Inflammatory macrophage treated with lipopolysaccharide for 1 hour (primary cell): Measurements from ENCODE around the gene C2.
"Not testable (repeated sequence)": the region's sequence is repeated elsewhere in the genome, so short reads cannot be mapped to it uniquely, and the experiment has no call there.

Source experiments
- DNase-seq, 2 donors: peaks; one replicate each; pipeline ENCODE4 v3.0.0-alpha.2; 2020 to 2022

C2 gene

DNA sequence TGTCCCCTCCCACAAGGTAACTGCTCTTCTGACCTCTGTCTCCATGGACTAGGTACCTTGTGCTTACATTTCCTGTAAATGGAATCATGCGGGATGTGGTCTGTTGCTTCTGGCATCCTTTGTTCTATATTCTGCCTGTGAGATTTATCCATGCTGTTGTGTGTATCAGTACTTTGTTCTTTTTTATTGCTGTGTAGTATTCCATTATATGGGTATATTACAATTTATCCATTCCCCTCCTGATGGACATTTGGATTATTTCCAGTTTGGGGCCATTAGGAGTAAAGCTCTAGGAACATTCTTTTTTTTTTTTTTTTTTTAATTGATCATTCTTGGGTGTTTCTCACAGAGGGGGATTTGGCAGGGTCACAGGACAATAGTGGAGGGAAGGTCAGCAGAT lies 3.4 kb downstream of the C2 start:
- no peak for DNase-seq

DNA sequence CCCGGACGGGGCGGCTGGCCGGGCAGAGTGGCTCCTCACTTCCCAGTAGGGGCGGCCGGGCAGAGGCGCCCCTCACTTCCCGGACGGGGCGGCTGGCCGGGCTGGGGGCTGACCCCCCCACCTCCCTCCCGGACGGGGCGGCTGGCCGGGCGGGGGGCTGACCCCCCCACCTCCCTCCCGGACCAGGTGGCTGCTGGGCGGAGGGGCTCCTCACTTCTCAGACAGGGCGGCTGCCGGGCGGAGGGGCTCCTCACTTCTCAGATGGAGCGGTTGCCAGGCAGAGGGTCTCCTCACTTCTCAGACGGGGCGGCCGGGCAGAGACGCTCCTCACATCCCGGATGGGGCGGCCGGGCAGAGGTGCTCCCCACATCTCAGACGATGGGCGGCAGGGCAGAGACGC lies 4.6 kb downstream of the C2 start:
- DNase-seq = not testable (repeated sequence)

DNA sequence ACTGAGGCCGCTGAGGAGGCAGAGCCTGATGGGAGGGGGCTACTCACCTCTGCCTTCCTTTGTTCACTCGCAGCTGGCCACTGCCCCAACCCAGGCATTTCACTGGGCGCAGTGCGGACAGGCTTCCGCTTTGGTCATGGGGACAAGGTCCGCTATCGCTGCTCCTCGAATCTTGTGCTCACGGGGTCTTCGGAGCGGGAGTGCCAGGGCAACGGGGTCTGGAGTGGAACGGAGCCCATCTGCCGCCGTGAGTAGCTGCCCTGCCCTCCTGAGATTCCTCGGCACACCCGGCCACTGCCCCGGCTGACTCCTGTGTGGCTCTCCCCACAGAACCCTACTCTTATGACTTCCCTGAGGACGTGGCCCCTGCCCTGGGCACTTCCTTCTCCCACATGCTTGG lies 6.0 kb downstream of the C2 start:
- DNase-seq = no peak

DNA sequence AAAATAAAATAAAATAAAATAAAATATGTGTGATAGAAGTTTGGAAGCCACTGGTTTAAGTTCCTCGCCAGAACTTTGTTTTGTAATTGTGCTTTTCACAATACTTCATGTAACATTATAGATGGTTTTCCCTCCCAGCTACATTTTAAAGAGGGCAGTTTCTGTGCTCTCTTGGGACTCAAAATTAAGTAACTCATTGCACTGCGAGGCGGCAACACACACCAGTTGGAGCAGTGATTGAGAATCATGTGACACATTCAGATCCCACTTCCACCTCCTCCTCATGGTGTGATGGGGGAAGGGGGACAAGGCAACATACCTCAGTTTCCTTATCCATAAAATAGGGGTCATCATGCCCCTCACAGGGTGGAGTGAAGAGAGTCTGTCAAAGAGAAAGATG lies 7.5 kb downstream of the C2 start:
- peak; percentile 31 to 56 for DNase-seq

DNA sequence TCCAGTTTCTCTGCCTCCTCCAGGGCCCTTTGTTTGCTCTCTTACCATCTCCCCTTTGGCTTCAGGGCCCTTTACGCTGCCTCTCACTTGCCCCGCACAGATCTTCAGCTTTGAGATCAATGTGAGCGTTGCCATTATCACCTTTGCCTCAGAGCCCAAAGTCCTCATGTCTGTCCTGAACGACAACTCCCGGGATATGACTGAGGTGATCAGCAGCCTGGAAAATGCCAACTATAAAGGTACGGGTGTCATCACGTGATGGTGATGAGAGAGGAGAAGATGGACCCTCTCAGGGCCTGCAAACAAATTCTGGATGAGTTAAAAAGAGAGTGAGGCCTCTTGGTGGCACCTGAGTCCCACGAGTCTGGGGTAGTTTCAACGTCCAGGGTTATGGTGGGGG lies 8.3 kb downstream of the C2 start:
- DNase-seq = no peak

DNA sequence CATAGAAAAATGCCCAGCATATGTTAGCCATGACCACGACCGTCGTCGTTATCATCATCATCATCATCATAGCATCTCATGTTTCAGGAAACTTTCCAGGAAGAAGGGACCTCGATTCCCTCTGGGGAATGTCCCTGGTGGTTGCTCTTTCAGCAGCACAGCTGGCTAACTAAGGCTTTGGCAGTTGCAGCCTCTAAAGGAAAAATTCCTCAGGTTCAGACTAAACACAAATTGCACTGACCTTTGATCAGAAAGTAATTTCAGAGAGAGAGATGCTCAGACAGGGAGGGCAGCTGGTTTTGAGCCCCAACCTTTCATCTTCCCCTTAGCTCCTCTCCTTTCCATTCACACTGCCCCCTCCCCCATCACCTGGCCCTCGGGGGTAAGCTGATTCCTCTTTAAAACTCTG lies 12.7 kb downstream of the C2 start:
- DNase-seq = peak in 1 of 2 donors; percentile 13

DNA sequence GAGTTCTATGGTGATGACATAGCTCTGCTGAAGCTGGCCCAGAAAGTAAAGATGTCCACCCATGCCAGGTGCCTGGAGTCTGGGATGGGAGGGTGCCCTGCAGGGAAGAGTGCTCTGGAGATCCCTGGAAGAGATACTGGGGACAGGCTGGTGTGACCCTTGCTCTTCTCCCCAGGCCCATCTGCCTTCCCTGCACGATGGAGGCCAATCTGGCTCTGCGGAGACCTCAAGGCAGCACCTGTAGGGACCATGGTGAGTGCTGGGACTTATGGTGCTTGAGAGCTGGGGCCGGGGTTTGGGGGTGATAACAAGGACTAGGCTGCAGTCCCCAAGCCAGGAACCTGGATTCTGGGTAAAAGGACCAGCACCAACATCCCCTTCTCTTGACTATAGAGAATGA lies 16.2 kb downstream of the C2 start:
- no peak for DNase-seq

DNA sequence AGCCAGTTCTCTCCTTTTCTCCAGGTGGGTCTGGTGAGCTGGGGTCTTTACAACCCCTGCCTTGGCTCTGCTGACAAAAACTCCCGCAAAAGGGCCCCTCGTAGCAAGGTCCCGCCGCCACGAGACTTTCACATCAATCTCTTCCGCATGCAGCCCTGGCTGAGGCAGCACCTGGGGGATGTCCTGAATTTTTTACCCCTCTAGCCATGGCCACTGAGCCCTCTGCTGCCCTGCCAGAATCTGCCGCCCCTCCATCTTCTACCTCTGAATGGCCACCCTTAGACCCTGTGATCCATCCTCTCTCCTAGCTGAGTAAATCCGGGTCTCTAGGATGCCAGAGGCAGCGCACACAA lies 17.6 kb downstream of the C2 start:
- no peak for DNase-seq

DNA sequence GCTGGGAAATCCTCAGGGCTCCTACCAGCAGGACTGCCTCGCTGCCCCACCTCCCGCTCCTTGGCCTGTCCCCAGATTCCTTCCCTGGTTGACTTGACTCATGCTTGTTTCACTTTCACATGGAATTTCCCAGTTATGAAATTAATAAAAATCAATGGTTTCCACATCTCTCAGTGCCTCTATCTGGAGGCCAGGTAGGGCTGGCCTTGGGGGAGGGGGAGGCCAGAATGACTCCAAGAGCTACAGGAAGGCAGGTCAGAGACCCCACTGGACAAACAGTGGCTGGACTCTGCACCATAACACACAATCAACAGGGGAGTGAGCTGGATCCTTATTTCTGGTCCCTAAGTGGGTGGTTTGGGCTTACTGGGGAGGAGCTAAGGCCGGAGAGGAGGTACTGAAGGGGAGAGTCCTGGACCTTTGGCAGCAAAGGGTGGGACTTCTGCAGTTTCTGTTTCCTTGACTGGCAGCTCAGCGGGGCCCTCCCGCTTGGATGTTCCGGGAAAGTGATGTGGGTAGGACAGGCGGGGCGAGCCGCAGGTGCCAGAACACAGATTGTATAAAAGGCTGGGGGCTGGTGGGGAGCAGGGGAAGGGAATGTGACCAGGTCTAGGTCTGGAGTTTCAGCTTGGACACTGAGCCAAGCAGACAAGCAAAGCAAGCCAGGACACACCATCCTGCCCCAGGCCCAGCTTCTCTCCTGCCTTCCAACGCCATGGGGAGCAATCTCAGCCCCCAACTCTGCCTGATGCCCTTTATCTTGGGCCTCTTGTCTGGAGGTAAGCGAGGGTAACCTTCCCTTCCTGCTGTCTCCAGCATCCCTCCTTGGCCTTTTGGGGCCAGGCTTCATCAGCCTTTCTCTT lies 18.2 kb downstream of the C2 start, which contains the start of gene CFB:
CFB (plus strand) TSS at position 589 of the 863 bp plus-strand sequence; CDS start at position 716, 127 bp downstream.
- DNase-seq = peak; percentile 88 to 90

DNA sequence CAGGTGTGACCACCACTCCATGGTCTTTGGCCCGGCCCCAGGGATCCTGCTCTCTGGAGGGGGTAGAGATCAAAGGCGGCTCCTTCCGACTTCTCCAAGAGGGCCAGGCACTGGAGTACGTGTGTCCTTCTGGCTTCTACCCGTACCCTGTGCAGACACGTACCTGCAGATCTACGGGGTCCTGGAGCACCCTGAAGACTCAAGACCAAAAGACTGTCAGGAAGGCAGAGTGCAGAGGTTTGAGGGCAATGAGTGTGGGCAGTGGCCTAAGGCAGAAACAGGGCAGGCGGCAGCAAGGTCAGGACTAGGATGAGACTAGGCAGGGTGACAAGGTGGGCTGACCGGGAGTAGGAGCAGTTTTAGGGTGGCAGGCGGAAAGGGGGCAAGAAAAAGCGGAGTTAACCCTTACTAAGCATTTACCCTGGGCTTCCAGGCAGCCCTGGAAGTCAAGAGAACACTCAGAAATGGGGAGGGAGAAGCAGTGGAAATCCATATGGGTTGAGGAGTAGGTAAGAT lies 18.9 kb downstream of the C2 start:
- no peak for DNase-seq

DNA sequence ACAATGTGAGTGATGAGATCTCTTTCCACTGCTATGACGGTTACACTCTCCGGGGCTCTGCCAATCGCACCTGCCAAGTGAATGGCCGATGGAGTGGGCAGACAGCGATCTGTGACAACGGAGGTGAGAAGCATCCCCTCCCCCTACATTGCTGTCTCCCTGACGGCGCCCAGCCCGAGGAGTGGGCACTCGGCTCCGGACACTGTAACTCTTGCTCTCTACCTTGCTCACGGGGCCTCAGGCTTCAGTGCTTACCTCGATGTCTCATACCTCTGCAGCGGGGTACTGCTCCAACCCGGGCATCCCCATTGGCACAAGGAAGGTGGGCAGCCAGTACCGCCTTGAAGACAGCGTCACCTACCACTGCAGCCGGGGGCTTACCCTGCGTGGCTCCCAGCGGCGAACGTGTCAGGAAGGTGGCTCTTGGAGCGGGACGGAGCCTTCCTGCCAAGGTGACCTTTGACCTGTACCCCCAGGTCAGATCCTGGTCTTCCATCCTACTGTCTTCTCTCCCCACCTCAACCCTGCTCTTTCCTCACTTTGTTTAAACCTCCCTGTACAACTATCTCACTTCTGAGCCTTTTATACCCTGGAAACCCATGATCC lies 19.7 kb downstream of the C2 start:
- no peak for DNase-seq

DNA sequence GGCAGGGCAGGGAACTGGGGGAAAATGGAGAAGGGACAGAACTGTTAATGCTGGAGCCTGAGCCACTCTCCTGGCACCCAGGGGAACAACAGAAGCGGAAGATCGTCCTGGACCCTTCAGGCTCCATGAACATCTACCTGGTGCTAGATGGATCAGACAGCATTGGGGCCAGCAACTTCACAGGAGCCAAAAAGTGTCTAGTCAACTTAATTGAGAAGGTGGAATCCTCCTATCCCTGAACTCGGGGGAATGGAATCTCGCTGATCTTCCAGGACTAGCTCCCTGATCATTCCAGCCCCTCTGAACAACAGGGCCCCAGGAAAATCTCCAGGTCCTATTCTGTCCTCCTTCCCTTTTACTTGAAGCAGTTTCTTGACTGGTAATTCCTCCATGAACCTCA lies 20.3 kb downstream of the C2 start:
- DNase-seq = no peak

DNA sequence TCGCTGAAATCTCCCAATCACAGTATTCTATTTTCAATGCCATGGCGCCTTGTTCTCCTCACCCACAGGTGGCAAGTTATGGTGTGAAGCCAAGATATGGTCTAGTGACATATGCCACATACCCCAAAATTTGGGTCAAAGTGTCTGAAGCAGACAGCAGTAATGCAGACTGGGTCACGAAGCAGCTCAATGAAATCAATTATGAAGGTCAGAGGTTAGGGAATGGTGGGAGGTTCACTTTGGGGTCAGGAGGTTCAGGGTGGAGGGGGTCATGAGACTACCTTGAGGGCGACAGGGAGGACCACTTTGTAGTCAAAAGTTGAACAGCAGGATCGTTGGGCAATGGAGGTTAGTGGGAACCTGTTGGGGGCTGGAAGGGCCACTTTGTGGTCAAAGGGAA lies 20.8 kb downstream of the C2 start:
- DNase-seq = no peak

DNA sequence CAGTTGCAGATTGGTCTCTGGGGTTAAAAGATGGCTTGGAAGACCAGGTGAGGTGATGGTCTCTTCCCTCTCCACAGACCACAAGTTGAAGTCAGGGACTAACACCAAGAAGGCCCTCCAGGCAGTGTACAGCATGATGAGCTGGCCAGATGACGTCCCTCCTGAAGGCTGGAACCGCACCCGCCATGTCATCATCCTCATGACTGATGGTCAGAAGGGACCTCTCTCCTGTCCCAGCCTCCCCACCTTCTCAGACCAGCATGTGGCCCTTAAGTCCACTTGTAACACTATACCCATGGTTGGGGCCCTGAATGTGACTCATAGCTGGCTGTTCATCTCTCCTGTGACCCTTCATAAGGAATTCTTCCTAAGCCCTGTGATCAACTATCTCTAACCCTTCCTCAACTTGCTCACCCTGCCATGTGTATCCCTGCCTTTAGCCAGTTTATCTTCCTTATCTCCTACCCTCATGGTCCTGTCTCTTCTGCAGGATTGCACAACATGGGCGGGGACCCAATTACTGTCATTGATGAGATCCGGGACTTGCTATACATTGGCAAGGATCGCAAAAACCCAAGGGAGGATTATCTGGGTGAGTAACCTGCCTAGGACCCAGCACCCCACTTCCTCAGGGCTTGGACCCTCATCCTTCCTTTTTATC lies 21.4 kb downstream of the C2 start:
- DNase-seq = peak; percentile 57 to 58

DNA sequence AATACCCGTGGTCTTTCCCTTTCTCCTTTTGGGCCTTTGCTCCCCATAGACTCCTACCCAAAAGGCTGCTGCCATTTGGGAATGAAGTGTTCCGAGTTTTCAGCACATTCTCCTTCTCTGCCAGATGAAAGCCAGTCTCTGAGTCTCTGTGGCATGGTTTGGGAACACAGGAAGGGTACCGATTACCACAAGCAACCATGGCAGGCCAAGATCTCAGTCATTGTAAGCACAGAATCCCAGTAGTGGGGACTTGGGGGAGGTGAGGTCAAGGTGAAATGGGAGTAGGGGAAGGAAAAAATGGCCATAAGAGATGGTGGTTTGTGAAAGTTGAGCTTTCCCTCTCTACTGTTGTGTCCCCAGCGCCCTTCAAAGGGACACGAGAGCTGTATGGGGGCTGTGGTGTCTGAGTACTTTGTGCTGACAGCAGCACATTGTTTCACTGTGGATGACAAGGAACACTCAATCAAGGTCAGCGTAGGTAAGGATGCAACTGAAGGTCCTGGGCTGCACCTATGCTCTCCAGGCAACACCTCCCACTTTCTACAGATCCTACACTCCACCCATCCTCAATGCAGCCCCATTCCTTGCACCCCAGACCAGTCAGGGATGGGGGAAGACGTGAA lies 22.5 kb downstream of the C2 start:
- DNase-seq = no peak

DNA sequence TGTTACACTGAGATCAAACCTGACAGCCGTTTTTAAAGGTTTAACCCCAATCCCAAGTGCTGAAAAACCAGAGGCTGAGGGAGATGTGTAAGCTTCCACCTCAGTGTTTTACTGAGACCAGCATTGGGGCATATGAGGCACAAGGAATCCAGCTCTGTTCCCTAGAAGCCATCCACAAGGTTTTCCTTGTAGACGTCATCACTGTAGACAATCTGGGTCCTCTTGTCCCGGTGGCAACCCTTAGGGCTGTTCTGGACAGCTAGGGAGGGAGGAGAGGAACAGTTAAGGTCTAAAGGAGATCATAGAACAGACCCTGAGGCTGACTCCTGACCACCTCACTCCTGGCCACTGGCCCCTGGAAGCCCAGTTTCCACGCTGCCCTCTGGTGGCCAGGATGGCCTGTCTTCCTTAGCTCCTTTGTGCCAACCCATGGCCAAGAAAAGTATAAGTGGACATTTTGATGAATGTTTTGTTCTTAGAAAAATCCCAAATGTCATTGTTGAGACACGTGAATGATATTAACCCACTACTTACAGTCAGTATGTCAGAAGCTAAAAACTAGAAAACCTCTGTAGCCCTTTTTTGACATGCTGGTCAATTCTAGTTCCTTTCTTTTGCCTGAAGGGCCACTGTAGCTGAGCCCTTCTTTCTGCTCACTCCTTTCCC lies 24.8 kb downstream of the C2 start:
- peak; percentile 67 to 91 for DNase-seq

DNA sequence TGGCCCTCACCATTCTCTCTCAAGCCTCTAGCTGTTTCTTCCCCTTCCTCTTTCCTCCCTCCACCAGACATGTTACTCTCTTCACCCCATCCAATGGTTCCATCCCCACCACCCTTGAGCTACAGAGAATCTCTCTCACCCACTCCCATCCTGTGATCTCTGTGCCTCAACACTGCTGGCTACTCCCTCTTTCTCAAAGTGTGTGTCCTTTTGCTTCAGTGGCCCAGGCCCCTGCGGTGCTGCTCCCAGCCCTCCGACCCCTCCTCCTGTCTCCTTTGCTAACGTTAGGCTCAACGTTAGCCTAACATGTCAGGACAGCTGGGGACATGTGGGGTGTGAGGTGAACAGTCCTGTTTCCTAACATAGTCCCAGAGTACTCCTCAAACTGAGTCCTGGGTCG lies 25.4 kb downstream of the C2 start:
- DNase-seq = no peak

DNA sequence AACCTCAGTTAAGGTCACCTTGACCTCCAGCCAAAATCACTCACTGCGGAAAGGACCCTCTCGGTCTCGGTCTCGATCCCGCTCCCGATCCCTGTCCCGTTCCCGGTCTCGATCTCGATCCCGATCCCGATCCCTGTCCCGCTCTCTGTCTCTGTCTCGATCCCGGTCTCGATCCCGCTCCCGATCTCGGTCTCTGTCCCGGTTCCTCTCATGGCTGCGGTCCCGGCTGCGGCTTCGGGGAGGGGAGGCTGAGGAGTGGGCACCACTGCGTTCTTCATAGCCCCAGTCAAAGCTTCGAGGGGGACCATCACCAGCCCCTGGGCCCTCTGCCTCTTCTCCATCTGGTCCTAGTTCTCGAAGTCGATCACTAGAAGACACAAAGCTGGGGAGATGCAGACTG lies 27.0 kb downstream of the C2 start:
- DNase-seq = no peak

DNA sequence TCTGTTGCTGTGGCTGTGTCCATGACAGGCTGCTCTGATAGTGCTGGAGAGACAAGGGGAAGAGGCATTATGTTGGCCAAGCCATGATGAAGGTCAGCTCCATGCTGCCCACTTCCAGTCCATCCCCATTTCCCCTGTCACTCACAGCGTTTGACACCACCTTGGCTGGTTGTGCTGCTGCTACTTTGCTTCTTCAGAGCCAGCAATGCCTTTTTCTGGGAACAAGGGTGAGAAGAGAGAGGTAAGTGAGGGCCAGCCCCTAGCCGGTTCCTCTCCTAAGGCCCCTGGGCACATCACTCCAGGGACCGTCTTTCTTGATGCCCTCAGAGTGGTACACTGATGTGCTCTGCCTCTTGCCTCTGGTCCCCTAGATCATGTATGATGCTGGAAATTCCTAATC lies 29.3 kb downstream of the C2 start:
- no peak for DNase-seq

DNA sequence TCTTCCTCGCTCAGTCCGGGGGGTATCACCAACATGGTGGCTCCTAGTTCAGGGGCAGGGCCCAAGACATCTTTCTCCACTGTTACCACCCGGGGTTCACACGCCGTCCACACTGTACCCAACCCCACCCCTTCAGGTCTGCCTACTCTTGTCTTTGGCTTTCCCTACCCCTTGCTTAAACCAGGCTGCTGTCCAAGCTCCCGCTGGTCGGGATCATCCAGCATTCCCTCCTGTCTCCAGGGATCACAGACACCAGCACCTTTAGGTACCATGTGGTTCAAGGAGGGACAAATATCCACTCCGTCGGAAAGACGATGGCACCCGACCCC lies 30.9 kb downstream of the C2 start:
- DNase-seq = no peak

DNA sequence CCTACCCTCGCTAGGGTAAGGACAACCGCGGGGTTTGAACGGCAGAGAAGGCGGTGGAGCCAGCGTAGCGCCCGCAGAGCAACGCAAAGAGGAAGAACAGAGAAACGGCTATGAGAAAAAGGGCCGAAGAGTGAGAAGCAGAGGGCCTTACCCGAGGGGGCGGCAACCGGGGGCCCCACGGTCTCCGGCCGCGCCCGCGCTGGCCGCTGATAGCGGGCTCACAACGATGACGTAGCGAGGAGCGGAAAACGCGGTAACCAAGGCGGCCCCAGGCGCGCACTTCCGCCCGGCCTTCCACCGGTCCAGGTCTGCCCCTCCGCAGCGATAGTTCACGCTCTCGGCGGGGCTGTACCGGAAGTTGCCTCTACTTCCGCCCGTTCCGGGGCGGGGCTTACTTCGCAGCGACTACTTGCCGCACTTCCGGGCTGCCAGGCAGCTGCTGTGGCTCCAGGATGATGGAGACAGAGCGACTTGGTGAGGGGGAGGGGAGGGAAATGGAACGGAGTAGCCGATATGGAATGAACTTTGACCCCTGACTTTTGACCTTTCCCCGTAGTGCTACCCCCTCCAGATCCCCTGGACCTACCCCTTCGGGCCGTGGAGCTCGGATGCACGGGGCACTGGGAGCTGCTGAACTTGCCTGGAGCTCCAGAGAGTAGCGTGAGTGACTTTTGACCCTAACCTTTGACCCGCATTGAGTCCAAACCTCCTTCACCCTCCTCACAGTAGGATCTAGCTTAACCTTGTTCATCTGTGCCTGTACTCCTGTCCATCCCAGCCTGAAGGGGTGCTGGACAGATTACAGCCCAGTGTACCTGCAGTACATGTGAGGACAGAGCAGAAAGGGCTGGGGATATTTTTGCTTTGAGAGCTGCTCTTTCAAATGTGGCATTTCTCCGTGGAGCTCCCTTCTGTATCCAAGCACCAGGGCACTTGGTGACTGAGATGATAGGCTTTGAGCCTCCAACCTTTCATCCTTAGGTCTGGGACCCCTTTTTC lies 31.5 kb downstream of the C2 start, which contains the start of the genes NELFE and SKIC2:
NELFE (minus strand) TSS at position 231 of the 999 bp plus-strand sequence. CDS start 525 bp downstream, outside the sequence.
SKIC2 (plus strand) TSS at position 435 of the 999 bp plus-strand sequence; CDS start at position 453, 18 bp downstream.
- peak; percentile 98 to 99 for DNase-seq
